ENCODE data around the gene DCAF8. TPM values are rescaled to one million over a fixed set of nuclear protein-coding genes. Genes with fewer than 3 reads are reported as not detected.

The DCAF8 gene
- total RNA-seq, 1 experiment from 2014 or later, result 98.1 TPM

DNA sequence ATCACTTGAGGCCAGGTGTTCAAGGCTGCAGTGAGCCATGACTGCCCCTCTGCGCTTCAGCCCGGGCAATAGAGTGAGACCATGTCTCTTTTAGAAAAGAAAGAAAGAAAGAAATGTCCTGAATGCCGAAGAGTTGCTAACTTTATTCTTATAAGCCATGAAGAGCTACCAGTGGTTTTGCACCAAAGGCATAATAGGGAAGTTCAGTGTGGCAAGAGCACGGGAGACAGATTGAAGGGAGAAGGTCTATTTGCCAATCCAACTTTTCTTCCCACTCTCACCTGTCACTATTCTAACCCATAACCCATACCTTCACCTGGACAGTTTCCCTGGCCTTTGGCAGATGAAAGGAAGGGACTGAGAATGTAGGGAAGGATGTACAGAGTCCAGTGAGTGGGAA, 61.6 kb downstream of the DCAF8 start (continued):
- TF ChIP-seq, protein P1, sequence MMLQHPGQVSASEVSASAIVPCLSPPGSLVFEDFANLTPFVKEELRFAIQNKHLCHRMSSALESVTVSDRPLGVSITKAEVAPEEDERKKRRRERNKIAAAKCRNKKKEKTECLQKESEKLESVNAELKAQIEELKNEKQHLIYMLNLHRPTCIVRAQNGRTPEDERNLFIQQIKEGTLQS (IDR thresholded peaks at IDR 0.05), result no peak
- TF ChIP-seq SRF (IDR thresholded peaks at IDR 0.05; ENCODE audit: low read depth) (no peak), FOSL1 (IDR thresholded peaks at IDR 0.05; ENCODE audit: low read depth) (no peak), ZNF274 (IDR thresholded peaks at IDR 0.05; ENCODE audit: low read depth, low read length) (no peak), JUND (IDR thresholded peaks at IDR 0.05) (no peak), YY1 (IDR thresholded peaks at IDR 0.05; ENCODE audit: extremely low read depth, insufficient replicate concordance, low read depth, low read length) (no peak)
- TF ChIP-seq, protein P2, sequence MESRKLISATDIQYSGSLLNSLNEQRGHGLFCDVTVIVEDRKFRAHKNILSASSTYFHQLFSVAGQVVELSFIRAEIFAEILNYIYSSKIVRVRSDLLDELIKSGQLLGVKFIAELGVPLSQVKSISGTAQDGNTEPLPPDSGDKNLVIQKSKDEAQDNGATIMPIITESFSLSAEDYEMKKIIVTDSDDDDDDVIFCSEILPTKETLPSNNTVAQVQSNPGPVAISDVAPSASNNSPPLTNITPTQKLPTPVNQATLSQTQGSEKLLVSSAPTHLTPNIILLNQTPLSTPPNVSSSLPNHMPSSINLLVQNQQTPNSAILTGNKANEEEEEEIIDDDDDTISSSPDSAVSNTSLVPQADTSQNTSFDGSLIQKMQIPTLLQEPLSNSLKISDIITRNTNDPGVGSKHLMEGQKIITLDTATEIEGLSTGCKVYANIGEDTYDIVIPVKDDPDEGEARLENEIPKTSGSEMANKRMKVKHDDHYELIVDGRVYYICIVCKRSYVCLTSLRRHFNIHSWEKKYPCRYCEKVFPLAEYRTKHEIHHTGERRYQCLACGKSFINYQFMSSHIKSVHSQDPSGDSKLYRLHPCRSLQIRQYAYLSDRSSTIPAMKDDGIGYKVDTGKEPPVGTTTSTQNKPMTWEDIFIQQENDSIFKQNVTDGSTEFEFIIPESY (IDR thresholded peaks at IDR 0.05; ENCODE audit: extremely low read depth, insufficient replicate concordance, low read length), result no peak

DNA sequence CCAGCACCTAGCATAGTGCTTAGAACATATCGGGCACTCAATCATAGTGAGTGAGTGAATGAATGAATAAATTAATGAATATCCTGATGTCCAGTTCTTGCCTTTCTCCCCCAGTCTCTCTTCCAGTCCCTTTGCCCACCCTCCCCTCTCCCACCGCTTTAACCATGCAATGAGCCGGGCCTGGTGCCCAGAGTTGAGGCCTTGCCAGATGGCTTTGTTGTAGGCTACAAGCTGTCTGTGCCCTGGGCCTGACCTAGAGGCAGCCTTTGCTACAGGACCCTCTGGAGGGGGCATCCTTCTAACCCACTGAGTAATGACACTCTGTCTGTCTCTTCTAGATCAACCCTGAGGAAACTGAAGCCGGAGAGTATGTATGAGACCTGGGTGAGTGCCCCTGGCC, 65.1 kb downstream of the DCAF8 start:
- Histone ChIP-seq H3K27me3 (ENCODE audit: insufficient read depth, low read length) (no peaks in the 10 kb centered on the region), H3K4me1 (ENCODE audit: control insufficient read depth in 1 of 2, insufficient read depth in 2 of 2, low read length in 2 of 2) (peaks cover 3 to 4% of the 10 kb centered on the region in 2 experiments; a peak in 2 of 4 replicates), H4K20me1 (ENCODE audit: insufficient read depth) (no peaks in the 10 kb centered on the region), H3K4me2 (ENCODE audit: low read length) (no peak overlapping the region), H3K9me3 (ENCODE audit: control insufficient read depth in 1 of 2, insufficient read depth in 1 of 2, low read depth in 1 of 2, low read length in 2 of 2) (no peaks in the 10 kb centered on the region), H3K9ac (ENCODE audit: low read length) (no peak overlapping the region), H3K4me3 (replicated peaks in 1 of 2; ENCODE audit: low read depth in 1 of 2, low read length in 2 of 2) (no peak overlapping the region), H3K27ac (ENCODE audit: low read depth, low read length) (no peak overlapping the region), H3K9me2 (ENCODE audit: insufficient read depth) (no peaks in the 10 kb centered on the region), H3K36me3 (ENCODE audit: control insufficient read depth in 1 of 2, insufficient read depth in 2 of 2, low read length in 2 of 2) (no peaks in the 10 kb centered on the region), H2AFZ (ENCODE audit: low read depth, low read length, poor library complexity, severe bottlenecking) (no peak overlapping the region), H3K79me2 (ENCODE audit: insufficient read depth, low read length) (no peaks in the 10 kb centered on the region)
- ATAC-seq, result no peak
- DNase-seq (ENCODE audit: low read depth, low spot score), result no peak
- ChIA-PET CTCF (no interaction called here), RAD21 (ENCODE audit: low non-redundant PET in 1 of 2, low total read pairs in 2 of 2, uncharacterized antibody in 2 of 2, unreplicated experiment in 2 of 2) (no interaction called here), POLR2A (no interaction called here)
- TF ChIP-seq ELF1 (IDR thresholded peaks at IDR 0.05; ENCODE audit: borderline replicate concordance, low read depth), result no peak
- TF ChIP-seq TCF7L2 (IDR thresholded peaks at IDR 0.05; ENCODE audit: borderline replicate concordance, extremely low read depth, insufficient read depth, insufficient read length), result no peak
- no peak for TF ChIP-seq POLR2A (IDR thresholded peaks at IDR 0.05; ENCODE audit: borderline replicate concordance, extremely low read depth, insufficient read depth, insufficient read length)
- TF ChIP-seq, protein P3, sequence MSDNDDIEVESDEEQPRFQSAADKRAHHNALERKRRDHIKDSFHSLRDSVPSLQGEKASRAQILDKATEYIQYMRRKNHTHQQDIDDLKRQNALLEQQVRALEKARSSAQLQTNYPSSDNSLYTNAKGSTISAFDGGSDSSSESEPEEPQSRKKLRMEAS (IDR thresholded peaks at IDR 0.05), result no peak
- intact Hi-C loops (cut with micrococcal nuclease), result no loop called here
- BruUV-seq (replicated peaks), result no TSS peak
